Osteoblast (primary cell): ENCODE results near the gene ASPG. TPM values are rescaled to one million over a fixed set of nuclear protein-coding genes. Genes with fewer than 3 reads are reported as not detected.

ENCODE experiments used
- DNase-seq: peaks from one replicate; pipeline ENCODE4 v3.0.0; 2011; ENCODE audit warnings: low spot score, mixed read lengths; ENCODE audit not compliant: insufficient read length; ENCODE audit errors: missing footprints
- H2AFZ ChIP-seq: 2 replicates; pipeline ENCODE4 v1.6.0; 2011; ENCODE audit warnings: mild to moderate bottlenecking, low read length
- H3K27ac ChIP-seq: 2 replicates; pipeline ENCODE4 v1.5.1; 2011; ENCODE audit warnings: mild to moderate bottlenecking, low read depth, low read length, moderate library complexity
- H3K27me3 ChIP-seq: 2 replicates; pipeline ENCODE4 v1.6.0; 2012; ENCODE audit warnings: mild to moderate bottlenecking, control low read depth, inconsistent platforms, low read length, moderate library complexity; ENCODE audit not compliant: insufficient read depth
- H3K36me3 ChIP-seq: 2 replicates; pipeline ENCODE4 v1.5.1; 2011; ENCODE audit warnings: mild to moderate bottlenecking, low read length, control low read depth, moderate library complexity; ENCODE audit not compliant: insufficient read depth
- H3K4me1 ChIP-seq: 2 replicates; pipeline ENCODE4 v1.5.1; 2011; ENCODE audit warnings: mild to moderate bottlenecking, low read length, control low read depth, moderate library complexity; ENCODE audit not compliant: insufficient read depth
- H3K4me2 ChIP-seq: 2 replicates; pipeline ENCODE4 v1.6.0; 2011; ENCODE audit warnings: mild to moderate bottlenecking, low read length; ENCODE audit not compliant: insufficient read depth
- H3K4me3 ChIP-seq: fragments of 200-600 bp; sonication (generic); 3 replicates; pipeline ENCODE4 v1.5.1; 2012; ENCODE audit warnings: mild to moderate bottlenecking, low read length, inconsistent platforms; ENCODE audit not compliant: insufficient read depth
- H3K79me2 ChIP-seq: 2 replicates; pipeline ENCODE4 v1.6.0; 2012; ENCODE audit warnings: mild to moderate bottlenecking, low read length, control low read depth, inconsistent platforms; ENCODE audit not compliant: insufficient read depth
- H3K9me3 ChIP-seq: 2 replicates; pipeline ENCODE4 v1.5.1; 2011; ENCODE audit warnings: low read depth, low read length, control low read depth
- H4K20me1 ChIP-seq: 2 replicates; pipeline ENCODE4 v1.6.0; 2012; ENCODE audit warnings: mild to moderate bottlenecking, low read length, control low read depth; ENCODE audit not compliant: insufficient read depth
- CTCF ChIP-seq: IDR thresholded peaks from 2 replicates; pipeline ENCODE4 v1.5.1; 2011; ENCODE audit warnings: mild to moderate bottlenecking, low read depth, low read length, moderate library complexity; ENCODE audit errors: extremely low read depth
- total RNA-seq: library from RNA; depleted of rRNA; stranded (reverse); fragments of >200 nt; gene quantifications from 2 replicates; pipeline ENCODE4 v1.2.3, GENCODE V29; 2012

The ASPG gene
- total RNA-seq, 1 donor: not detected

GRCh38 chr14:104115131-104115600 is 29.7 kb downstream of the ASPG start:
- DNase-seq: no peak
- H3K79me2 ChIP-seq: no peaks in the 10 kb centered on the region
- no peak overlapping the region for H2AFZ ChIP-seq
- TF ChIP-seq CTCF: no peak
- H3K4me1 ChIP-seq: no peaks in the 10 kb centered on the region
- no peak overlapping the region for H3K4me3 ChIP-seq
- H3K27me3 ChIP-seq: peaks cover 8% of the 10 kb centered on the region
- no peak overlapping the region for H3K4me2 ChIP-seq
- no peak overlapping the region for H3K27ac ChIP-seq
- no peaks in the 10 kb centered on the region for H4K20me1 ChIP-seq
- no peaks in the 10 kb centered on the region for H3K9me3 ChIP-seq
- no peaks in the 10 kb centered on the region for H3K36me3 ChIP-seq

GRCh38 chr14:104115691-104116287 is 30.3 kb downstream of the ASPG start:
- TF ChIP-seq CTCF: no peak
- H4K20me1 ChIP-seq: no peaks in the 10 kb centered on the region
- no peak overlapping the region for H2AFZ ChIP-seq
- H3K9me3 ChIP-seq: no peaks in the 10 kb centered on the region
- no peak overlapping the region for H3K4me3 ChIP-seq
- DNase-seq: peak; percentile 70
- no peak overlapping the region for H3K4me2 ChIP-seq
- H3K27me3 ChIP-seq: peaks cover 8% of the 10 kb centered on the region
- H3K27ac ChIP-seq: no peak overlapping the region
- no peaks in the 10 kb centered on the region for H3K79me2 ChIP-seq
- no peaks in the 10 kb centered on the region for H3K4me1 ChIP-seq
- no peaks in the 10 kb centered on the region for H3K36me3 ChIP-seq

- Histone ChIP-seq H3K27ac (no peak overlapping the region), H3K27me3 (peaks cover 8% of the 10 kb centered on the region), H3K36me3 (no peaks in the 10 kb centered on the region), H4K20me1 (no peaks in the 10 kb centered on the region), H3K79me2 (no peaks in the 10 kb centered on the region), H3K4me1 (no peaks in the 10 kb centered on the region), H2AFZ (no peak overlapping the region), H3K4me2 (peak overlapping the region; percentile 6), H3K9me3 (no peaks in the 10 kb centered on the region), H3K4me3 (peak overlapping the region; percentile 19)
- DNase-seq: peak; percentile 74
- no peak for TF ChIP-seq CTCF
These were observed 30.8 kb downstream of the ASPG start for GRCh38 chr14:104116288-104116755.

GRCh38 chr14:104116756-104117340 is 31.3 kb downstream of the ASPG start:
- no peak for TF ChIP-seq CTCF
- no peak overlapping the region for H2AFZ ChIP-seq
- H3K9me3 ChIP-seq: no peaks in the 10 kb centered on the region
- H3K4me1 ChIP-seq: no peaks in the 10 kb centered on the region
- DNase-seq: peak; percentile 83
- no peaks in the 10 kb centered on the region for H3K36me3 ChIP-seq
- H3K79me2 ChIP-seq: no peaks in the 10 kb centered on the region
- peak overlapping the region; percentile 19 for H3K4me3 ChIP-seq
- peak overlapping the region; percentile 6 for H3K4me2 ChIP-seq
- no peak overlapping the region for H3K27ac ChIP-seq
- peaks cover 8% of the 10 kb centered on the region for H3K27me3 ChIP-seq
- H4K20me1 ChIP-seq: no peaks in the 10 kb centered on the region
